ENCODE measurements around the gene FIGNL2.

Gene FIGNL2

DNA sequence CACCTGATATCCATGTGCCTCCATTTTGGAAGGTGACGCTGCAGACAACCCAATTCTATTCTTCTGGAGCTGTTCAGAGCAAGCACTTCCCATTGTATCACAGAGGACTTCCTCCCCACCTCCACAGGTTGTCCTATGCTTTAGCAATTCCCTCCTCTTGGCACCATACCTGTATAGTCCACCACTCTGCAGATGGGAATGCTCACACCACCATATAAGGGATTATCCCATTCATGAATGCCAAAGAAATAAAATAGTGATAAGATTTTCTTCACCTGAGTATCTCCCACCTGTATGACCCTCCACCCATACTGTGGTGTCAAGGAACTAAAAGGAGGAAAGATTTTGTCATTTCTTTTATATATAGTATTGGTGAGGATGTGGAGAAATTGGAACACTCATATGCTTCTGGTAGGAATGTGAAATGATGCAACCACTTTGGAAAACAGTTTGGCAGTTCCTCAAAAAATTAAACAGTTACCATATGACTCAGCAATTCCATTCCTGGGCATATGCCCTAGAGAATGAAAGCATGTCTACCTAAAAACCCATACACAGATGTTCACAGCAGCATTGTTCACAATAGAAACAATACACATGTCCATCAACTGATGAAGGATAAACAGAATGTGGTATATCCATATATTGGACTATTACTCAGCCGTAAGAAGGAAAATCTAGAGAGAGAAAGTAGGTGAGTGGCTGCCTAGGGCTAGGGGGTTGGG lies 75.2 kb downstream of the FIGNL2 start:
- DNase-seq (ENCODE audit: low read depth in 2 of 2), result no peak

DNA sequence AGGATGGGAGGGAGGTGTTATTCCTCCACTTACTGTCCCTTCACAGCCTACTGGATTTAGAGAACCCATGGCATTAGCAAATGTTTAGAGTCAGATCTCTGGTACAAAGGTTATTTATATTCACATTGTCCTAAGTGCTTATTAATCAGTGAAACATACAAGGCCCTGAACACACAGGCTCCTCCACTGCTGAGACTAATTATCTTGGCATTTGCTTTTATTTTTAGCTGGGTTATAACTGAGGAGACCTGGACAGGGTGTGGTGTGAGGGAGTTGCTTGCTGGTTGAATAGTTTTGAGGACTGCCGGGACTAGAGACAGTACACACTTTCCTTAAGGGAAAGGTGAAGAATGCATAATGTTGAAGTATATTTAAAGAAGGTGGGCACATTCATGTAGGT lies 77.5 kb downstream of the FIGNL2 start:
- no peak for DNase-seq (ENCODE audit: low read depth in 2 of 2)

Data from stimulated activated CD4-positive, alpha-beta T cell treated with anti-CD3 and anti-CD28 coated beads, Interleukin-1b, Interleukin-23, amount 100 ng/mL, for 4 hours (primary cell).